NCI-H1436 treated with DMSO at 0.1 percent for 48 hours (cell line): ENCODE measurements around the gene STK38L.
"Not testable (repeated sequence)": the region's sequence is repeated elsewhere in the genome, so short reads cannot be mapped to it uniquely, and the experiment has no call there.

Experiments used
- DNase-seq: peaks from one replicate; lab custom pipeline; 2025; lab: John Stamatoyannopoulos, UW

STK38L gene

DNA sequence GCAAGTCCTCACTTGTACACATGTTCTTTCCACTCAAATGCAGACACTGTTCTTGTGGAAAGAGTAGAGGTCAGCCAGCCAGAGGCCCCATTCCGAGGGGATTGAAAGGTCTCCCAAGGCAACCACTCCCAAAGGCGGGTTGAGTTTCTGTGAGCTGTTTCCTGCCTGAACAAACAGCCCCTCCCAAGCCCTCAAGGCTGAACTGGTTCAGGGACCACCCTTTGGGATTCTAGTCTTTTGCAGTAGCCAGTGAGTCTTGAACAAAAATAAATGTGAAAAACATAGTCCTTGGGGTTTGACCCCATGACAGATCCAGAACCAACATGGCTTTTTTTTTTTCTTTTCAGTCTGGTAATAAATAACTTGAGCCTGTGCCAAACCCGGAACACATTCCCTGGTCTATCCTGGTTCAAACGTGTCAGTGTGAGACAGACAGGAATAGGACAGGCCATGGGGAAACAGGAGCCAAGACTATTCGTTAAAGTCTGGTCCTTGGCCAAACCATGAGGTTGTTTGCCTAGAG lies 17.6 kb upstream of the STK38L start:
- DNase-seq: no peak

DNA sequence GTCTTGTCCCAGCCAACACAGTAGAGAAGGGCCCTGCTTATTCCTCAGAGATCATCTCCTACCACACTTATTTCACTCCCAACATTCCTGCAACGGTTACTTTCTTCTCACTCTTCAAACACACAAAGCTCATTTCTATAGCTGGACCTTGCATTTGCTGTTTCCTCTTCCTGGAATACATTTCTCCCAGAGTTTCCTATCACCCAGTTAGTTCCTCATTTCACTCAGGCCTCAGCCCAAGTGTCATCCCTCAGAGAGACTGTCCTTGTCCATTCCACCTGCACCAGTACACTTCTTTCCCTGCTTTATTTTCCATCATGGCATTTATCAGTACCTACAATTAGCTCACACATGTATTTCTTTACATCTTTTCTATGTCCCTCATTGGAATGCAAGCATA lies 14.7 kb upstream of the STK38L start:
- no peak for DNase-seq

GRCh38 chr12:27231374-27231773 lies 12.7 kb upstream of the STK38L start:
- DNase-seq: not testable (repeated sequence)

DNA sequence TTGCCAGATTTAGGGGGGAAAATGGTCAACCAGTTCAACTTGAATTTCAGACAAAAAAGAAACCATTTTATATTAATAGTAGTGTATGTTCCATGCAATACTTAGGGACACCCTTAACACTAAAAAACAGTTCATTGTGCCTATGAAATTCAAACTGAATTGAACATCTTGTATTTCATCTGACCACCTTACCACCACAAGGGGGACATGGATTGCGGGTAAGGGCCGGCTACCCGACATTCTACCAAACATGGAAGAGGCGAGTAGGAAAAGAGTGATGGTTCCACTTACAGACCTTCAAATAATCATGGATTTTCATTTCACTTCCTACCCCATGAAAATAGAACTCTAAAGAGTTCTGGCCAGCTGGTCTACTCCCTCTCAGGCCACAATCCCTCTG lies 10.3 kb upstream of the STK38L start:
- DNase-seq: no peak

- no peak for DNase-seq
Observed at GRCh38 chr12:27236498-27236897, 7.6 kb upstream of the STK38L start.

DNA sequence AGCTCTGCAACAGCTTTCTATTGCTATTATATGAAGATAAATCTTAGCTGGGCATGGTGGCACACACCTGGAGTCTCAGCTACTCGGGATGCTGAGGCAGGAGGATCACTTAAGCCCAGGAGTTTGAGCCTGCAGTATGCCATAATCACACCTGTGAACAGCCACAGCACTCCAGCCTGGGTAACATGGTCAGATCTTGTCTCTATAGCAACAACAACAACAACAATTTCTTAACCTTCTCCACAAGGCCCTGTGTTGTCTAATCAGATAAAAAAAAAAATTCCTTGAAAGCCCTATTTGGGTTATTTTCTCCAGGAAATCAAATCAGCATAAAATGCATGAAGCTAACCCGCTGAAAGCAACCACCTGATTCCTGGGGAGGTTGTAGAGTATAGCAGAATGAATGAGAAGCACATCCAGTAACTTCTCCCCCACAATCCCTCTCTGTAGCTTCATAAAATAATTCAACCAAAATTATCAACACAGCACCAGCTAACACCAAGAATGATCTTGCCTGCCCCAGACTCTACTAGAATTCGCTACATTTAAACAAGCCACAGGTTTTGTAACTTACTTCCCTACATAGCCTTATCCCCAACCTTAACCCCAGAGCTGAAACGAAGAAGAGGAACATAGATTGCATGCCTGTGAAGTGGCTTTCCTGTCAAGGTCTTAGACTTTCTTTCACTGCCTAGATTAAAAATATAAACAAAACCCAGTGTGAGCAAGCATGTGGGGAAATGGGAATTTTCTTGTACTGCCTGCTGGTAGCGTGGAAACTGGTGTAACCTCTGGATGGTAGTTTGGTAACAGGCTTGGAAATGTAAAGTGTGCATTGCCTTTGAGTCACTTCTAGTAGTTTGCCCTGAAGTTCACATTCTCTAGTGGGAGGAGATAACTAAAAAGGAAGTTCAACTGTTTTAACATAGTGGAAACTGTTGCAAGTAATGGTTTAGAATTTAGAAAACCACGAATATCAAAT lies 6.0 kb upstream of the STK38L start:
- no peak for DNase-seq

DNA sequence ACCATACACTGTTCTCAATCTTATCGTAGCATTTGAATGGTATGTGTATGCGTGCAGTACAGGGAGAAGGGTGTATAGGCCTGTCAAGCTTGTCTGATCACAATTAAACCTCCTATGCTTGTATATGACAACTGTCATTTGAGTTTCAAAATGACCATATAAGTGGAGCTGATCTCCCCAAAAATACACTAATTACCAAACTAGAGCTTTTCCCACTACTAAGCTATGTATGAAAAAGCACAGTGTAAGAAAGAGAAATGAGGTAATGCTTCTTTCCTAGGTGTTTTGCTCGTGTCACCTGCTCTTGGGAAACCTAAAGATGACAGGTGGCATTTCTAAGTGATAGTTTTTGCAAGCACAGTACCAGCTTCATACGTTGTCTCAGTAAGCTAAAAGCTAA lies 1.1 kb upstream of the STK38L start:
- DNase-seq: no peak

DNA sequence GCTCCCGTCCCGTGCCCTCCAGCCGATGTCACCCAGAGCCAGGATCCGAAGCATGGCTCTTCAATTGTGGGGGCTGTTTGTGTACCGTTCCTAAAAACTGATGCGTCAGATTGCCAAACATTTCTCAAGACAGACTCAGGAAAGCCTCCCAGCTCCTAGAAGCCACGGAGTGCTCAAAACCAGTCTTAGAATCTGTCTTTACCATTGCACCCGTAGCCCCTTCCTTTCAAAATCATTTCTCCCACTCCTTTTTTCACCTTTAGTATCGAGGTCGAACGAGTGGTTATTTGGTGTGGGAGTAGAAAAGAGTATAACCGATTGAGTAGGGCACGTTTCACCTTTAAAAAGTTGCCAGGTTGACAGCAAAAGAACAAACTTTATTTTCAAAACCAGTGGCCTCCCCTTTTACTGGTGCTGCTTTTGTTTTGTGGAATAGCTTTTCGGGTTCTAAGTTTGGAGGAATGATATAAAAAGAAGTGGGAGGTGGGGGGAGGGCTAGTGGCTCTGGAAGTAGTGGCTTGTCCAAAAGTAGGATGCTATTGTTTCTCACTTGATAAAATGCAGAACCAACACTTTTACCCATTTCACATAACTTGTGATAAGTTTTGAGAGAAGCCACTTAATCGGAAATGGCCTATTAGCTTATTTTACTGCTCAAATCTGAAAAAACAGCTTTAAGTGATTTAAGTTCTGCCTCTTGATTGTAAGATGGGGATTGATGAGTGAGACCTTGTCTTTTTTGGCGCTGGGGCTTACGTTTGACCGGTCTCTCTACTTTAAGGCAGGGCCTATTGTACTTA lies 803 bp downstream of the STK38L start:
- DNase-seq: no peak

DNA sequence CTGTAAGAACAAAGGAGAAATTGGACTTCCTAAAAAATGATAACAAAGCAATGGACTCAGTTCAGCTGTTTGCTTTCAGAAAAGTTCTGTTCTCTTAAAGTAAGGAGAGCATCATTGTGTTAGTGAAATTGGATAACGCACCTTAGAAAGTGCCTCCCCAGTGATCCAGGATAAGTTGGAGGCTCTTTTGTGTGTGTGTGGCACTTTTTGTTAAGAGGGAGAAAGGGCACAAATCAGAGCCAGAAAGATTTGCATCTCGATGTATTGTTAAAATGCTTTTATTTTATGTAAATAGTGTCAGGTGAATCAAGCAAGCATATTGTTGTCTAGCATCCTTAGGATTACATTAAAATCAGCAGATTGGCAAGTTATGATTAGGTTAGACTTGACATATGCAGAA lies 2.1 kb downstream of the STK38L start:
- DNase-seq: no peak

GRCh38 chr12:27246774-27247173 lies 2.7 kb downstream of the STK38L start:
- no peak for DNase-seq

GRCh38 chr12:27252934-27253333 lies 8.8 kb downstream of the STK38L start:
- DNase-seq: no peak

DNA sequence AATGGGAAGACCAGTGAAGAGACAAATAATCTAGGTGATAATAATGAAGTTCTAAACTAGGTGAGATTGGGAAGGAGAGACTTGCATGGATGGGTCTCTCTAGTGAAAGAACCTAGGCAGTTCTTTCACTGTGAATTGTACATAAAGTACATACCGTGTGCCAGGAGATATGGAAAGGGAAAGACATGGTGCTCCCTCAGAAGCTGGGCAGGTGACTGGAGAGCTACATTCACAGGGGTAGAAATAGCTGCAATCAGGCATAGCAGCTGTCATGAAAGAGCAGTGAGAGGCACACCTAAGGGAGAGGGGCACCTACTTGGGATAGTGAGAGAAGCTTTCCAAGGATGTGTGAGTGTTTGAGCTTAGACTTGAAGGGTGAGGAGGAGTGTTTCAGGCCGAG lies 9.3 kb downstream of the STK38L start:
- no peak for DNase-seq

GRCh38 chr12:27255806-27256205 lies 11.7 kb downstream of the STK38L start:
- DNase-seq: no peak

- DNase-seq: no peak
Observed at GRCh38 chr12:27257104-27257843, 13.2 kb downstream of the STK38L start.

DNA sequence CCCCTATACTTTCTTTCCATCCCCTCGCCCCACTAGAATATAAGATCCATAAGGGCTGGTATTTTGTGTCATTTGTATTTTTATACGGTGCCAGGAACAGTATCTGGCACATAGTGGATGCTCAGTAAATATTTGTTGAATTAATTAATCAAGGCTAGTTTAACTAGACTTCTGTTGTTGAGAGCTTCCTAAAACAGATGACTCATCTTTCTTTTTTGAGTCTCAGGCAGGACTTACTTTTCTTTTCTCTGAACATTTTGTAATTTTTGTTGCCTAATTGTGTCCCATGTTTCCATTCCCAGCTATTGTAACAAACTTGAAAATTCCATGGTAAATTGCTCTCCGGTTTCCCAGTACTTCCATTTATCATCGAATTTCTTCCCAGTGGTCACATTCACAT lies 16.7 kb downstream of the STK38L start:
- no peak for DNase-seq

GRCh38 chr12:27261866-27262265 lies 17.8 kb downstream of the STK38L start:
- no peak for DNase-seq

- no peak for DNase-seq
Observed at GRCh38 chr12:27270148-27270547, 26.1 kb downstream of the STK38L start.

DNA sequence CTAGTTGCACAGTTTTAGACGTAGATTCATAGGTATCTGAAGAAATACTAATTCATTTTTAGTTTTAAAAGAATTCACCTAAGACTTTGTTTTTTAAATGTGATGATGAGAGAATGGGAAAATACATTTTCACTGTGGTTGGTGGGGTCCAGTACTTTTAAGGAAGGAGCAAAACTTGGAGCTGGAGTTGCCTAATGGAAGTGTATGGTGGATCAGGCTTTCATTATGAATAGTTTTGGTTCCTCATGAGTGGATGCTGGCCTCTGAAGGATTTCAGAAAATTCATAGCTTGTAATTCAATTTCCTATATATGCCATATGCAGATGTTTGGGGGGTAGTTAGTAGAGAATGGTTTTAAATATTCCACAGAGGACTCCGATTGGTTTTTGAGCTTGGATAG lies 27.1 kb downstream of the STK38L start:
- DNase-seq: no peak

- DNase-seq: no peak
Observed at GRCh38 chr12:27272373-27273028, 28.4 kb downstream of the STK38L start.

- DNase-seq: no peak
Observed at GRCh38 chr12:27273114-27273513, 29.0 kb downstream of the STK38L start.

GRCh38 chr12:27274706-27275105 lies 30.6 kb downstream of the STK38L start:
- no peak for DNase-seq

DNA sequence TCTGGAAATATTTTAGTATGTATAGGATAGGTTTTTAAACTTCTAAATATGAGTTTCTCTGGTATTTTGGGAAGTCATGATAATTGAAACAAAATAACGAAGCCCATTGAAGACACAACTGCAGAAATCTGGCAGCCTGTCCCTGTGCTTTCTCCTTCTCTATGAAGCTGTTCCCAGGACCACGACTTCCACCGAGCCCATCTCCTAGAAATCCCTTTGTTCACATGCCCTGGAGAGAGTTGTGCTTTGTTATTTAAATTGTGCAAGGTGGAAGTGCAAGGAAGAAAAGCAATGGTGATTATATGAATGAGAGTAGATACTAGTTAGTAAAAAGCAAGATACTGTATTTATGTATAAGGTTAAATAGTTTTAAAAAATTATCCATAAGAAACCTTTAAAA lies 32.2 kb downstream of the STK38L start:
- no peak for DNase-seq
